Suprapubic skin (tissue), 4 donors: ENCODE measurements around the gene RAB26. TPM values are rescaled to one million over a fixed set of nuclear protein-coding genes. Genes with fewer than 3 reads are reported as not detected.

Experiments
- DNase-seq, 2 donors: peaks; one replicate each; pipeline ENCODE4 v3.0.0-alpha.2; 2019; ENCODE audit warnings: low spot score in 2 of 2
- H3K27ac ChIP-seq: fragments of 200-600 bp; sonication (generic); one replicate; pipeline ENCODE4 v1.5.1; 2019
- H3K27me3 ChIP-seq: fragments of 200-600 bp; sonication (generic); one replicate; pipeline ENCODE4 v1.5.1; 2019
- H3K36me3 ChIP-seq: fragments of 200-600 bp; sonication (generic); one replicate; pipeline ENCODE4 v1.5.1; 2019
- H3K4me1 ChIP-seq: fragments of 200-600 bp; sonication (generic); one replicate; pipeline ENCODE4 v1.5.1; 2019
- H3K4me3 ChIP-seq: fragments of 200-600 bp; sonication (generic); one replicate; pipeline ENCODE4 v1.5.1; 2019; ENCODE audit warnings: mild to moderate bottlenecking
- H3K9me3 ChIP-seq: fragments of 200-600 bp; sonication (generic); one replicate; pipeline ENCODE4 v1.5.1; 2019
- EP300 ChIP-seq: sonication (generic); formaldehyde crosslinking; IDR thresholded peaks from one replicate; pipeline ENCODE4 v1.6.1; 2017; ENCODE audit warnings: antibody characterized with exemption
- POLR2A ChIP-seq, 2 donors: fragments of 450-650 bp; IDR thresholded peaks; one replicate each; pipeline ENCODE4 v1.6.1; 2017; ENCODE audit warnings: antibody characterized with exemption in 2 of 2, mild to moderate bottlenecking in 2 of 2, moderate library complexity in 2 of 2
- POLR2AphosphoS5 ChIP-seq, 3 donors: sonication (generic); formaldehyde crosslinking; IDR thresholded peaks; one replicate each; pipeline ENCODE4 v1.6.1; 2017; ENCODE audit warnings: antibody characterized with exemption in 3 of 3
- WGBS: methylation state at CpG from one replicate; pipeline ENCODE4 v1.1.5; 2018; 5-methylcytosine and 5-hydroxymethylcytosine counted together
- total RNA-seq, 4 donors: library from RNA; depleted of rRNA; stranded (reverse); fragments of >200 nt; gene quantifications; one replicate each; pipeline ENCODE4 v1.1.0, GENCODE V29; 2016
- TF ChIP-seq, protein P1 (sequence below), 2 donors: fragments of 200-600 bp in 1 of 2; fragments of 450-650 bp in 1 of 2; sonication (generic) in 1 of 2; IDR thresholded peaks; one replicate each; pipeline ENCODE4 v1.5.1; 2016 to 2019; ENCODE audit warnings: antibody characterized with exemption in 2 of 2, mild to moderate bottlenecking in 1 of 2, moderate library complexity in 1 of 2

Gene RAB26
- total RNA-seq, 4 donors from 2014 or later, result 0.64 to 3.0 (median 1.4) TPM

DNA sequence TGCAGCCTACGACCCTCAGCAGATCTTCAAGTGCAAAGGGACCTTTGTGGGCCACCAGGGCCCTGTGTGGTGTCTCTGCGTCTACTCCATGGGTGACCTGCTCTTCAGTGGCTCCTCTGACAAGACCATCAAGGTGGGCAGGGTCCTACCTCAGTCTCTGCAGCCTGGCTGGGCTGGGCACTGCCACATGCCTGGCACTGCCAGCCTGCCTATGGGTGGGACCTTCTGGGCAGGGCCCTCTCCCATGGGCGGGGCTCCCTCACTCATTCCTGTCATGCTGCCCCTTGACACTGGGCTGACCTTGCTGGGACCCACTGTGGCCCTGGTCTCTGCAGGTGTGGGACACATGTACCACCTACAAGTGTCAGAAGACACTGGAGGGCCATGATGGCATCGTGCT is 25.5 kb downstream of the RAB26 start:
- H3K4me3 ChIP-seq, result no peak overlapping the region
- TF ChIP-seq POLR2A (IDR thresholded peaks at IDR 0.05) (no peak), POLR2AphosphoS5 (IDR thresholded peaks at IDR 0.05) (no peak), EP300 (no peak)
- TF ChIP-seq, protein P1, sequence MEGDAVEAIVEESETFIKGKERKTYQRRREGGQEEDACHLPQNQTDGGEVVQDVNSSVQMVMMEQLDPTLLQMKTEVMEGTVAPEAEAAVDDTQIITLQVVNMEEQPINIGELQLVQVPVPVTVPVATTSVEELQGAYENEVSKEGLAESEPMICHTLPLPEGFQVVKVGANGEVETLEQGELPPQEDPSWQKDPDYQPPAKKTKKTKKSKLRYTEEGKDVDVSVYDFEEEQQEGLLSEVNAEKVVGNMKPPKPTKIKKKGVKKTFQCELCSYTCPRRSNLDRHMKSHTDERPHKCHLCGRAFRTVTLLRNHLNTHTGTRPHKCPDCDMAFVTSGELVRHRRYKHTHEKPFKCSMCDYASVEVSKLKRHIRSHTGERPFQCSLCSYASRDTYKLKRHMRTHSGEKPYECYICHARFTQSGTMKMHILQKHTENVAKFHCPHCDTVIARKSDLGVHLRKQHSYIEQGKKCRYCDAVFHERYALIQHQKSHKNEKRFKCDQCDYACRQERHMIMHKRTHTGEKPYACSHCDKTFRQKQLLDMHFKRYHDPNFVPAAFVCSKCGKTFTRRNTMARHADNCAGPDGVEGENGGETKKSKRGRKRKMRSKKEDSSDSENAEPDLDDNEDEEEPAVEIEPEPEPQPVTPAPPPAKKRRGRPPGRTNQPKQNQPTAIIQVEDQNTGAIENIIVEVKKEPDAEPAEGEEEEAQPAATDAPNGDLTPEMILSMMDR (IDR thresholded peaks at IDR 0.05), result no peak
- H3K36me3 ChIP-seq, result peaks cover 77% of the 10 kb centered on the region
- DNase-seq, result no peak
- H3K4me1 ChIP-seq, result no peaks in the 10 kb centered on the region
- no peaks in the 10 kb centered on the region for H3K27me3 ChIP-seq
- H3K27ac ChIP-seq, result no peak overlapping the region
- no peaks in the 10 kb centered on the region for H3K9me3 ChIP-seq
- WGBS, result 80% methylated on average over 2 of the region's 4 CpGs

DNA sequence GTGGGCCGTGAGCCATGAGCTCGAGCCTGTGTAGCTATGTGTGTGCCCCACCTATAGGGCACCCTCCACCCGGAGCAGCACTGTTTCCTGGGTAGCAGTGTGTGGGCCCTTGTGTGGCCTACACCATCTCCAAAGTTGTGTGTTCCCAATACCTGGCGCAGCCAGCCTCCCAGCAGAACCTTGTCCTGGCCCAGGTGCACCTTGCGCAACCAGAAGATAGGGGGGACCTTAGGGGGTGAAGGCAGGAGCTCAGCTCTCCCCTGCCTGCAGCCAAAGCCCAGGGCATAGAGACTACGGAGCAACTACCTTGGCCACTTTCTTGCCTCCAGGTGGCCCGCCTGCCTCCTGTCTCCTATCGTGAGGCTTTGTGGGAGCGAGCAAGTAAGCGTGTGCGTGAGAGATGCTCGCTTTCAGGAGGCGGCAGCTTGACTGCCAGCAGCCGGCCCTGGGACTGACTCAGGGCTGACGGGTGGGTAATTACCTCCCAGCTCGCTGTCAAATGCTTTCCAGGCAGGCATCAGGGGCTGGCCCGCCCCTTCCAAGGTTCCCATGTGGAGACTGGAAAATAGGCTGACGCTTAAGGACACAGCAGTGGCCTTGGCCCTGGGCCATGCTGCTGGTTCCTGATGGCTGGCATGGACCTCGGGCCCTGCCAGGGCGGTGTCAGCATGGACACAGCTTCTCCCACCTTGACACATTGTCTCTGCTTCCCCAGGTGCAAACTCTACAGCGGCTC is 26.1 kb downstream of the RAB26 start:
- H3K9me3 ChIP-seq, result no peaks in the 10 kb centered on the region
- no peak for TF ChIP-seq POLR2AphosphoS5 (IDR thresholded peaks at IDR 0.05)
- no peak for TF ChIP-seq EP300
- TF ChIP-seq, protein P1 (IDR thresholded peaks at IDR 0.05), result no peak
- no peak for TF ChIP-seq POLR2A (IDR thresholded peaks at IDR 0.05)
- H3K27ac ChIP-seq, result no peak overlapping the region
- WGBS, result 77% methylated on average over 16 of the region's 21 CpGs
- peaks cover 77% of the 10 kb centered on the region for H3K36me3 ChIP-seq
- DNase-seq, result no peak
- no peak overlapping the region for H3K4me3 ChIP-seq
- H3K27me3 ChIP-seq, result no peaks in the 10 kb centered on the region
- peaks cover 6% of the 10 kb centered on the region for H3K4me1 ChIP-seq

DNA sequence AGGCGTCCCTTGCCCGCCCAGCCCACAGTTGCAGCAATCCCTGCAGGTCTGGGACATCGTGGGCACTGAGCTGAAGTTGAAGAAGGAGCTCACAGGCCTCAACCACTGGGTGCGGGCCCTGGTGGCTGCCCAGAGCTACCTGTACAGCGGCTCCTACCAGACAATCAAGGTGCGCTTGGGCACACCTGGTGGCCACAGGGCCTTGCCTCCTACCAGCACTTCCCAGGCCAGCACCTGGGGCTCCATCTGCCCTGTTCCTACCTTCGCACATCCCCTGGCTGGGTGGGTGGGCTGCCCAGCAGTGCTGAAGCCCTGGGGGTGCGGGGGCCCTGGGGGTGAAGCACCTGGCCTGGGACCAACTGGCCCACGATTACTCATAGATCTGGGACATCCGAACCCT is 27.0 kb downstream of the RAB26 start:
- H3K4me3 ChIP-seq, result no peak overlapping the region
- TF ChIP-seq EP300, result no peak
- H3K27me3 ChIP-seq, result no peaks in the 10 kb centered on the region
- WGBS, result 86% methylated on average over 4 of the region's 10 CpGs
- H3K4me1 ChIP-seq, result peaks cover 9% of the 10 kb centered on the region
- no peaks in the 10 kb centered on the region for H3K9me3 ChIP-seq
- H3K27ac ChIP-seq, result no peak overlapping the region
- no peak for DNase-seq
- peaks cover 75% of the 10 kb centered on the region for H3K36me3 ChIP-seq

DNA sequence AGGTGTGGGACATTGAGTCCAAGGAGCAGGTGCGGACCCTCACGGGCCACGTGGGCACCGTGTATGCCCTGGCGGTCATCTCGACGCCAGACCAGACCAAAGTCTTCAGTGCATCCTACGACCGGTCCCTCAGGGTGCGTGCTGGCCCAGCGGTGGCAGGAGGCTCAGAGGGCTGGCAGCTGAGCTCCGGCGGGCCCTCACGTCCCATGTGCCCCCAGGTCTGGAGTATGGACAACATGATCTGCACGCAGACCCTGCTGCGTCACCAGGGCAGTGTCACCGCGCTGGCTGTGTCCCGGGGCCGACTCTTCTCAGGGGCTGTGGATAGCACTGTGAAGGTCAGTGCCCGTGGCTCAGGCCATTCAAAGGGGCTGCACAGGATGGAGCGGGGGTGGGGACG is 27.6 kb downstream of the RAB26 start:
- TF ChIP-seq POLR2A (IDR thresholded peaks at IDR 0.05) (no peak), POLR2AphosphoS5 (IDR thresholded peaks at IDR 0.05) (no peak), EP300 (no peak)
- TF ChIP-seq, protein P1 (IDR thresholded peaks at IDR 0.05), result no peak
- no peaks in the 10 kb centered on the region for H3K9me3 ChIP-seq
- H3K4me1 ChIP-seq, result peaks cover 9% of the 10 kb centered on the region
- H3K4me3 ChIP-seq, result no peak overlapping the region
- H3K36me3 ChIP-seq, result peaks cover 70% of the 10 kb centered on the region
- no peak for DNase-seq
- WGBS, result 87% methylated on average over 3 of the region's 23 CpGs
- H3K27ac ChIP-seq, result no peak overlapping the region
- no peaks in the 10 kb centered on the region for H3K27me3 ChIP-seq

DNA sequence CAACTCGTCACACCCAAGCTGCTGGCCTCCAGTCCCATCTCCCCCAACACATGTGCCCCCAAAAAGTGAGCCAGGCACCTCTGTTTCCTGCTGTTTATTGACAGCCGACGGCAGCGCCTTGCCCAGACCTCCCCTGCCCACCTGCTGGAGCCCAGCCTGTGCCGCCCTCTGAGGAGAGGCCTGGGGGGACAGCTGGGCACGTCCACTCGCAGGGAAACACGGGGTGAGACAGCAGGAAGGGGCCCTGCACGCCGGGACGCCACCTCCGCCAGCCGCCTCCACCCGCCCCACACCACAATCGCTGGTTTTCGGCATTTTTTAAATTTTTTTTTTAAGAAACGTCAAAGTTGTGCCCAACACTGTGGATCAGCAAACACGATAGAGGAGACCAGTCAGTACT is 28.7 kb downstream of the RAB26 start:
- TF ChIP-seq EP300, result no peak
- peaks cover 13% of the 10 kb centered on the region for H3K4me1 ChIP-seq
- WGBS, result 89% methylated on average over 14 of the region's 18 CpGs

DNA sequence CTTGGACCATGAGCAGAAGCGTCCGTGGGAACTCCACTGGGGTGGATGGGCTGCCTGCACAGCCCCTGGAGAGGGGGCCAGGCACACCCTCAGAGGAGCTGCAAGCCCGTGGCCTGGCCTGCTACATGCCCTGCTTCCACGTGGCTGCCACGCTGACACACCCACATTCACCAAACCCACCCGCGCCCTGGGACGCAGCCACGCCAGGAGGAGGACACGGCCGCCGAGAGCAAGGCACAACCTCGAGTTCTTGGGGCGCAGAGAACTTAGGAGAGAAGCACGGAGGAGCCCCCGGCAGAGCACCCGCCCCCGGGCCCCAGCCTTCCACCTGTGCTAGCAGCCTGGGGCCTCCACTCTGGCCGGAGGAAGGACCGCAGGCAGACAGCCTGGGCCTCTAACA is 29.1 kb downstream of the RAB26 start:
- H3K27ac ChIP-seq, result no peak overlapping the region
- no peaks in the 10 kb centered on the region for H3K27me3 ChIP-seq
- H3K9me3 ChIP-seq, result no peaks in the 10 kb centered on the region
- peaks cover 54% of the 10 kb centered on the region for H3K36me3 ChIP-seq
- no peak overlapping the region for H3K4me3 ChIP-seq
- peaks cover 13% of the 10 kb centered on the region for H3K4me1 ChIP-seq
- TF ChIP-seq, protein P1 (IDR thresholded peaks at IDR 0.05), result no peak
- TF ChIP-seq EP300, result no peak
- no peak for TF ChIP-seq POLR2AphosphoS5 (IDR thresholded peaks at IDR 0.05)
- no peak for TF ChIP-seq POLR2A (IDR thresholded peaks at IDR 0.05)
- 90% methylated on average over 5 of the region's 20 CpGs for WGBS
- no peak for DNase-seq

More for the DNA sequence above, 28.7 kb downstream of the RAB26 start:
- Histone ChIP-seq H3K36me3 (peaks cover 59% of the 10 kb centered on the region), H3K4me3 (no peak overlapping the region), H3K27me3 (no peaks in the 10 kb centered on the region), H3K27ac (no peak overlapping the region), H3K9me3 (no peaks in the 10 kb centered on the region)
- no peak for DNase-seq
